Tibial nerve (tissue), 4 donors: ENCODE results near the gene TDO2. TPM values are rescaled to one million over a fixed set of nuclear protein-coding genes. Genes with fewer than 3 reads are reported as not detected.
"Not testable (repeated sequence)": the region's sequence is repeated elsewhere in the genome, so short reads cannot be mapped to it uniquely, and the experiment has no call there.

Source experiments
- DNase-seq, 2 donors: peaks; one replicate each; pipeline ENCODE4 v3.0.0-alpha.2; 2019; ENCODE audit warnings: low spot score in 2 of 2
- H3K27ac ChIP-seq, 4 donors: fragments of 200-600 bp; sonication (generic) in 3 of 4; one replicate each; pipeline ENCODE4 v1.5.1; 2017 to 2019; ENCODE audit warnings: mild to moderate bottlenecking in 1 of 4
- H3K27me3 ChIP-seq, 2 donors: fragments of 200-600 bp; sonication (generic) in 1 of 2; one replicate each; pipeline versions ENCODE4 v1.5.1 to v1.6.0; 2017 to 2019
- H3K36me3 ChIP-seq, 3 donors: fragments of 200-600 bp; sonication (generic); one replicate each; pipeline ENCODE4 v1.5.1; 2018 to 2019
- H3K4me1 ChIP-seq, 4 donors: fragments of 200-600 bp; sonication (generic) in 3 of 4; one replicate each; pipeline ENCODE4 v1.5.1; 2017 to 2019
- H3K4me3 ChIP-seq, 4 donors: fragments of 200-600 bp; sonication (generic) in 3 of 4; one replicate each; pipeline ENCODE4 v1.5.1; 2017 to 2019; ENCODE audit warnings: mild to moderate bottlenecking in 1 of 4, moderate library complexity in 1 of 4
- H3K9me3 ChIP-seq, 4 donors: fragments of 200-600 bp; sonication (generic) in 3 of 4; one replicate each; pipeline ENCODE4 v1.5.1; 2017 to 2019
- CTCF ChIP-seq, 5 experiments: fragments of 200-600 bp in 3 of 5; fragments of 450-650 bp in 2 of 5; sonication (generic) in 3 of 5; IDR thresholded peaks; one replicate each; pipeline ENCODE4 v1.5.1; 2016 to 2019; ENCODE audit warnings: antibody characterized with exemption in 5 of 5, mild to moderate bottlenecking in 3 of 5, moderate library complexity in 2 of 5
- EP300 ChIP-seq, 2 donors: sonication (generic); formaldehyde crosslinking; IDR thresholded peaks; one replicate each; pipeline ENCODE4 v1.6.1; 2017; ENCODE audit warnings: antibody characterized with exemption in 2 of 2, mild to moderate bottlenecking in 1 of 2
- POLR2A ChIP-seq, 2 donors: fragments of 450-650 bp; IDR thresholded peaks; one replicate each; pipeline ENCODE4 v1.6.1; 2017; ENCODE audit warnings: antibody characterized with exemption in 2 of 2, mild to moderate bottlenecking in 2 of 2, moderate library complexity in 2 of 2
- whole genome bisulfite sequencing, 2 donors: methylation state at CpG; one replicate each; pipeline ENCODE4 v1.1.5; 2018; 5-methylcytosine and 5-hydroxymethylcytosine counted together
- total RNA-seq, 4 donors: library from RNA; depleted of rRNA; stranded (reverse); fragments of >200 nt; gene quantifications; one replicate each; pipeline ENCODE4 v1.1.0, GENCODE V29; 2016

Gene TDO2
- total RNA-seq, 4 donors from 2014 or later = not detected

DNA sequence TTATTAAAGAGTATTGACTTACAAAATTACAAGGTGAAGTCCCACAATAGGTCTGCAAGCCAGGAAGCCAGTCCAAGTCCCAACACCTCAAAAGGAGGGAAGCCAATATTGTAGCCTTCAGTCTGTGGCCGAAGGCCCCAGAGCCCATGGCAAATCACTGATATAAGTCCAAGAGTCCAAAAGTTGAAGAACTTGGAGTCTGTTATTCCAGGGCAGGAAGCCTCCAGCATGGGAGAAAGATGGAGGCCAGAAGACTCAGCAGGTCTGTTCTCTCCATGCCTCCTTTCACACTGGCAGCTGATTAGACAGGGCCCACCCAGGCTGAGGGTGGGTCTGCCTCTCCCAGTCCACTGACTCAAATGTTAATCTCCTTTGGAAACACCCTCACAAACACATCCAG lies 18.1 kb downstream of the TDO2 start:
- no peaks in the 10 kb centered on the region for H3K9me3 ChIP-seq
- TF ChIP-seq EP300 (IDR thresholded peaks at IDR 0.05) (no peak), CTCF (IDR thresholded peaks at IDR 0.05) (no peak), POLR2A (IDR thresholded peaks at IDR 0.05) (no peak)
- no peak overlapping the region for H3K27ac ChIP-seq
- peaks cover 0 to 34% (median 0%) of the 10 kb centered on the region in 3 donors for H3K36me3 ChIP-seq
- H3K4me1 ChIP-seq = no peaks in the 10 kb centered on the region
- H3K4me3 ChIP-seq = no peak overlapping the region
- no peaks in the 10 kb centered on the region for H3K27me3 ChIP-seq
- no peak for DNase-seq
- 100% methylated on average over 1 of the region's 1 CpG for WGBS, 2 donors

GRCh38 chr4:155924637-155925036 lies 21.1 kb downstream of the TDO2 start:
- WGBS, 2 donors = 50 to 52% methylated on average over 3 of the region's 3 CpGs
- no peak for DNase-seq
- no peaks in the 10 kb centered on the region for H3K4me1 ChIP-seq
- H3K4me3 ChIP-seq = no peak overlapping the region
- no peaks in the 10 kb centered on the region for H3K27me3 ChIP-seq
- TF ChIP-seq CTCF (IDR thresholded peaks at IDR 0.05) (no peak), POLR2A (IDR thresholded peaks at IDR 0.05) (no peak), EP300 (IDR thresholded peaks at IDR 0.05) (no peak)
- peaks cover 0 to 65% (median 0%) of the 10 kb centered on the region in 3 donors for H3K36me3 ChIP-seq
- H3K27ac ChIP-seq = no peak overlapping the region
- H3K9me3 ChIP-seq = peaks cover 0 to 4% (median 0%) of the 10 kb centered on the region in 4 donors

DNA sequence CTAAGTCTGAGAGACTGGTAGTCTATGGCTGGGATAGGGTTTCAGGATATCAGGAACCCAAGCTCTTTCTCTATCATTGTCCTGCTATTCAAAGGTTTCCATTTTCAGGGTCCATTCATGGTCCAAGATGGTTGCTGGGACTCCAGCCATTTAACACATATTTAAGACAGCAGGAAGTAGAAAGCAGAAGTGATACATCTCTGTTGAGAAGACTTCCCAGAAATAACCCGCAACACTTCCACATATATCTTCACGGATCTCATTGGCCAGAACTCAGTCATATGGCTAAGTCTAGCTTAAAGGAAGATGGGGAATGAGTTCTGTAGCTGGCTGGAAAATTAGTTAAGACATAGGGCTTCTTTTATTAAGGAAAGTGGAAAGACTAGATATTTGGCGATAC lies 26.3 kb downstream of the TDO2 start:
- Histone ChIP-seq H3K36me3 (peaks cover 0 to 75% (median 0%) of the 10 kb centered on the region in 3 donors), H3K9me3 (peaks cover 0 to 7% (median 0%) of the 10 kb centered on the region in 4 donors), H3K4me1 (no peaks in the 10 kb centered on the region), H3K27me3 (no peaks in the 10 kb centered on the region), H3K27ac (no peak overlapping the region), H3K4me3 (no peak overlapping the region)
- TF ChIP-seq CTCF (IDR thresholded peaks at IDR 0.05) (no peak), POLR2A (IDR thresholded peaks at IDR 0.05) (no peak), EP300 (IDR thresholded peaks at IDR 0.05) (no peak)
- 91 to 93% methylated on average over 3 of the region's 3 CpGs for WGBS, 2 donors
- DNase-seq = no peak

- no peaks in the 10 kb centered on the region for H3K27me3 ChIP-seq
- peaks cover 0 to 78% (median 0%) of the 10 kb centered on the region in 3 donors for H3K36me3 ChIP-seq
- no peaks in the 10 kb centered on the region for H3K4me1 ChIP-seq
- H3K4me3 ChIP-seq = no peak overlapping the region
- H3K9me3 ChIP-seq = peaks cover 0 to 7% (median 0%) of the 10 kb centered on the region in 4 donors
- H3K27ac ChIP-seq = no peak overlapping the region
- 87 to 91% methylated on average over 2 of the region's 2 CpGs for WGBS, 2 donors
- no peak for DNase-seq
- TF ChIP-seq CTCF (IDR thresholded peaks at IDR 0.05) (no peak), EP300 (IDR thresholded peaks at IDR 0.05) (no peak), POLR2A (IDR thresholded peaks at IDR 0.05) (no peak)
These were observed 26.8 kb downstream of the TDO2 start for GRCh38 chr4:155930330-155930729.

GRCh38 chr4:155931634-155932033 lies 28.1 kb downstream of the TDO2 start:
- H3K27me3 ChIP-seq = no peaks in the 10 kb centered on the region
- no peak for DNase-seq
- H3K36me3 ChIP-seq = peaks cover 0 to 79% (median 0%) of the 10 kb centered on the region in 3 donors
- H3K27ac ChIP-seq = no peak overlapping the region
- H3K4me3 ChIP-seq = no peak overlapping the region
- peaks cover 0 to 7% (median 0%) of the 10 kb centered on the region in 4 donors for H3K9me3 ChIP-seq
- WGBS, 2 donors = 95 to 98% methylated on average over 4 of the region's 4 CpGs
- TF ChIP-seq POLR2A (IDR thresholded peaks at IDR 0.05) (no peak), CTCF (IDR thresholded peaks at IDR 0.05) (no peak), EP300 (IDR thresholded peaks at IDR 0.05) (no peak)
- H3K4me1 ChIP-seq = no peaks in the 10 kb centered on the region

DNA sequence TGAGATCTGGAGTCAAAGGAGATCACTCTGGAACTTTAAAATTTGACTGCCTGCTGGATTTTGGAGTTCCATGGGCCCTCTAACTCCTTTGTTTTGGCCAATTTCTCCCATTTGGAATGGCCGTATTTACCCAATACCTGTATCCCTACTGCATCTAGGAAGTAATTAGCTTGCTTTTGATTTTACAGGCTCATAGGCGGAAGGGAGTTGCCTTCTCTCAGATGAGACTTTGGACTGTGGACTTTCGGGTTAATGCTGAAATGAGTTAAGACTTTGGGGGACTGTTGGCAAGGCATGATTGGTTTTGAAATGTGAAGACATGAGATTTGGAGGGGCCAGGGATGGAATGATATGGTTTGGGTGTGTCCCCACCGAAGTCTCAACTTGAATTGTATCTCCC lies 31.1 kb downstream of the TDO2 start:
- DNase-seq, H3K27ac ChIP-seq, H3K27me3 ChIP-seq, H3K4me3 ChIP-seq, H3K4me1 ChIP-seq, H3K9me3 ChIP-seq: not testable (repeated sequence)
- peaks cover 0 to 75% (median 0%) of the 10 kb centered on the region in 3 donors for H3K36me3 ChIP-seq
- WGBS, 2 donors = 91 to 93% methylated on average over 4 of the region's 4 CpGs
